HepG2 (cell line): ENCODE measurements around the gene ZBTB2. TPM values are rescaled to one million over a fixed set of nuclear protein-coding genes. Genes with fewer than 3 reads are reported as not detected.

Experiments used
- ELF3 ChIP-seq: IDR thresholded peaks from 2 replicates; pipeline ENCODE4 v1.6.1; 2016; ENCODE audit warnings: missing genetic modification reagents, missing compliant biosample characterization
- ESRRA ChIP-seq: sonication (generic); formaldehyde crosslinking; IDR thresholded peaks from 2 replicates; pipeline ENCODE4 v1.5.1; 2020; ENCODE audit warnings: mild to moderate bottlenecking, low read depth, missing genetic modification reagents
- FOXP4 ChIP-seq: sonication (generic); formaldehyde crosslinking; IDR thresholded peaks from 2 replicates; pipeline ENCODE4 v1.4.0; 2020; ENCODE audit warnings: missing genetic modification reagents
- GABPB1 ChIP-seq: IDR thresholded peaks from 2 replicates; pipeline ENCODE4 v1.6.1; 2016; ENCODE audit warnings: mild to moderate bottlenecking, missing genetic modification reagents, moderate library complexity, missing compliant biosample characterization
- HMGA1 ChIP-seq: sonication (generic); formaldehyde crosslinking; conservative IDR thresholded peaks from 2 replicates; pipeline ENCODE4 v1.4.0; 2020; ENCODE audit warnings: missing genetic modification reagents
- HNF4A ChIP-seq: sonication (generic); formaldehyde crosslinking; IDR thresholded peaks from 2 replicates; pipeline ENCODE4 v1.4.0; 2020; ENCODE audit warnings: missing genetic modification reagents
- HOXA3 ChIP-seq: sonication (generic); formaldehyde crosslinking; IDR thresholded peaks from 2 replicates; pipeline ENCODE4 v1.5.0; 2020; ENCODE audit warnings: missing genetic modification reagents
- KAT2B ChIP-seq: fragments of 150-350 bp; IDR thresholded peaks from 2 replicates; pipeline ENCODE4 v1.6.1; 2014; ENCODE audit warnings: low read depth, low read length, borderline replicate concordance
- KLF11 ChIP-seq: IDR thresholded peaks from 2 replicates; pipeline ENCODE4 v1.6.1; 2016; ENCODE audit warnings: missing compliant biosample characterization
- KLF6 ChIP-seq: IDR thresholded peaks from 2 replicates; pipeline ENCODE4 v1.8.0; 2016; ENCODE audit warnings: missing biosample characterization, missing genetic modification reagents
- NCOA5 ChIP-seq: sonication (generic); formaldehyde crosslinking; IDR thresholded peaks from 2 replicates; pipeline ENCODE4 v1.4.0; 2020; ENCODE audit warnings: missing genetic modification reagents
- PAWR ChIP-seq: sonication (generic); formaldehyde crosslinking; IDR thresholded peaks from 2 replicates; pipeline ENCODE4 v1.4.0; 2020; ENCODE audit warnings: missing genetic modification reagents, mild to moderate bottlenecking, borderline replicate concordance
- RBM22 ChIP-seq: fragments of 200-400 bp; formaldehyde crosslinking; optimal IDR thresholded peaks from 2 replicates; pipeline ENCODE3; 2017; ENCODE audit warnings: mild to moderate bottlenecking, low read length, moderate library complexity
- SCMH1 ChIP-seq: sonication (generic); formaldehyde crosslinking; IDR thresholded peaks from 2 replicates; pipeline ENCODE4 v1.9.0; 2021; ENCODE audit warnings: missing genetic modification reagents, mild to moderate bottlenecking, borderline replicate concordance
- SKI ChIP-seq: fragments of 450-650 bp; IDR thresholded peaks from one replicate; pipeline ENCODE4 v1.6.1; 2018; ENCODE audit warnings: mild to moderate bottlenecking; ENCODE audit not compliant: partially characterized antibody
- SOX6 ChIP-seq, 2 experiments: fragments of 450-650 bp in 1 of 2; sonication (generic) in 1 of 2; formaldehyde crosslinking in 1 of 2; IDR thresholded peaks; 2 replicates each; pipeline versions ENCODE4 v1.4.0 to v1.6.1; 2017 to 2020; ENCODE audit warnings: antibody characterized with exemption in 1 of 2, mild to moderate bottlenecking in 1 of 2, missing genetic modification reagents in 1 of 2
- TCF7 ChIP-seq: sonication (generic); IDR thresholded peaks from 2 replicates; pipeline ENCODE4 v1.6.1; 2016; ENCODE audit warnings: antibody characterized with exemption, low read depth
- TIGD3 ChIP-seq: sonication (generic); formaldehyde crosslinking; IDR thresholded peaks from 2 replicates; pipeline ENCODE4 v1.5.1; 2020; ENCODE audit warnings: mild to moderate bottlenecking, missing genetic modification reagents, borderline replicate concordance
- ZNF326 ChIP-seq: sonication (generic); formaldehyde crosslinking; IDR thresholded peaks from 2 replicates; pipeline ENCODE4 v1.4.0; 2020; ENCODE audit warnings: missing genetic modification reagents, borderline replicate concordance
- ZNF451 ChIP-seq: sonication (generic); formaldehyde crosslinking; IDR thresholded peaks from 2 replicates; pipeline ENCODE4 v1.5.0; 2020; ENCODE audit warnings: mild to moderate bottlenecking, missing genetic modification reagents
- ZNF530 ChIP-seq: sonication (generic); formaldehyde crosslinking; IDR thresholded peaks from 2 replicates; pipeline ENCODE4 v1.5.0; 2020; ENCODE audit warnings: low read depth, mild to moderate bottlenecking, missing genetic modification reagents
- ZNF775 ChIP-seq: sonication (generic); formaldehyde crosslinking; IDR thresholded peaks from 2 replicates; pipeline ENCODE4 v1.4.0; 2020; ENCODE audit warnings: missing genetic modification reagents, mild to moderate bottlenecking, moderate library complexity, borderline replicate concordance
- polyA plus RNA-seq, 8 experiments: library from polyadenylated mRNA; depleted of rRNA in 3 of 8; stranded (reverse) in 7 of 8; unstranded in 1 of 8; fragments of >200 nt; fragmentation: Illumina TruSeq in 4 of 8; extraction: Trizol in 4 of 8; gene quantifications; 2 replicates each; pipeline versions ENCODE4 v1.2.1 to v1.2.3, GENCODE V29; 2011 to 2016; ENCODE audit warnings: low read depth in 4 of 8, missing spikeins in 1 of 8, mixed read lengths in 1 of 8; ENCODE audit not compliant: insufficient read depth in 1 of 8
- total RNA-seq, 5 experiments: library from RNA; depleted of rRNA; stranded (reverse); fragments of >200 nt; fragmentation: Illumina TruSeq; extraction: Trizol; gene quantifications; 2 replicates each; pipeline ENCODE4 v1.2.3, GENCODE V29; 2016; ENCODE audit warnings: low read depth in 1 of 5
- TF ChIP-seq, protein P1 (sequence below): sonication (generic); formaldehyde crosslinking; IDR thresholded peaks from 2 replicates; pipeline ENCODE4 v1.4.0; 2020; ENCODE audit warnings: missing genetic modification reagents
- TF ChIP-seq, protein P2 (sequence below): sonication (generic); IDR thresholded peaks from 2 replicates; pipeline ENCODE4 v1.6.1; 2016; ENCODE audit warnings: low read depth, borderline replicate concordance
- TF ChIP-seq, protein P3 (sequence below): sonication (generic); formaldehyde crosslinking; IDR thresholded peaks from 2 replicates; pipeline ENCODE4 v1.4.0; 2020; ENCODE audit warnings: missing genetic modification reagents

ZBTB2 gene
- total and polyA plus RNA-seq, 2 of the 13 experiments (the other 11 are each of a cell fraction or from before 2014, with no cell fraction given) = 15.4 to 22.8 TPM

- TF ChIP-seq SCMH1 = no peak
- TF ChIP-seq HNF4A (CRISPR knock-in tag) = peak; percentile 79
- TF ChIP-seq SKI = peak; percentile 38
- no peak for TF ChIP-seq ESRRA
- no peak for TF ChIP-seq ZNF326 (CRISPR knock-in tag)
- no peak for TF ChIP-seq NCOA5 (CRISPR knock-in tag)
- no peak for TF ChIP-seq RBM22
- TF ChIP-seq KAT2B = no peak
- no peak for TF ChIP-seq ZNF451 (CRISPR knock-in tag)
- TF ChIP-seq, protein P1, sequence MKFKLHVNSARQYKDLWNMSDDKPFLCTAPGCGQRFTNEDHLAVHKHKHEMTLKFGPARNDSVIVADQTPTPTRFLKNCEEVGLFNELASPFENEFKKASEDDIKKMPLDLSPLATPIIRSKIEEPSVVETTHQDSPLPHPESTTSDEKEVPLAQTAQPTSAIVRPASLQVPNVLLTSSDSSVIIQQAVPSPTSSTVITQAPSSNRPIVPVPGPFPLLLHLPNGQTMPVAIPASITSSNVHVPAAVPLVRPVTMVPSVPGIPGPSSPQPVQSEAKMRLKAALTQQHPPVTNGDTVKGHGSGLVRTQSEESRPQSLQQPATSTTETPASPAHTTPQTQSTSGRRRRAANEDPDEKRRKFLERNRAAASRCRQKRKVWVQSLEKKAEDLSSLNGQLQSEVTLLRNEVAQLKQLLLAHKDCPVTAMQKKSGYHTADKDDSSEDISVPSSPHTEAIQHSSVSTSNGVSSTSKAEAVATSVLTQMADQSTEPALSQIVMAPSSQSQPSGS (CRISPR knock-in tag) = 0 out of 2 replicates have a peak, but pooled peaks have one; percentile 10
- no peak for TF ChIP-seq TIGD3 (CRISPR knock-in tag)
- peak; percentile 32; the same call in 1 of the 2 replicates for TF ChIP-seq FOXP4
- TF ChIP-seq TCF7 = no peak
- TF ChIP-seq HOXA3 (CRISPR knock-in tag) = peak; percentile 47; the same call in 1 of the 2 replicates
- TF ChIP-seq, protein P2, sequence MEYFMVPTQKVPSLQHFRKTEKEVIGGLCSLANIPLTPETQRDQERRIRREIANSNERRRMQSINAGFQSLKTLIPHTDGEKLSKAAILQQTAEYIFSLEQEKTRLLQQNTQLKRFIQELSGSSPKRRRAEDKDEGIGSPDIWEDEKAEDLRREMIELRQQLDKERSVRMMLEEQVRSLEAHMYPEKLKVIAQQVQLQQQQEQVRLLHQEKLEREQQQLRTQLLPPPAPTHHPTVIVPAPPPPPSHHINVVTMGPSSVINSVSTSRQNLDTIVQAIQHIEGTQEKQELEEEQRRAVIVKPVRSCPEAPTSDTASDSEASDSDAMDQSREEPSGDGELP = no peak
- peak; percentile 21; the same call in 1 of the 2 replicates for TF ChIP-seq GABPB1 (CRISPR knock-in tag)
- TF ChIP-seq ZNF530 (CRISPR knock-in tag) = no peak
- TF ChIP-seq HMGA1 = no peak
- no peak for TF ChIP-seq SOX6 (IDR thresholded peaks at IDR 0.05)
- peak; percentile 24; the same call in 1 of the 2 replicates for TF ChIP-seq SOX6 (CRISPR knock-in tag; IDR thresholded peaks at IDR 0.05)
- peak; percentile 80 for TF ChIP-seq ELF3 (CRISPR knock-in tag)
- TF ChIP-seq KLF11 (CRISPR knock-in tag) = no peak
- TF ChIP-seq, protein P3, sequence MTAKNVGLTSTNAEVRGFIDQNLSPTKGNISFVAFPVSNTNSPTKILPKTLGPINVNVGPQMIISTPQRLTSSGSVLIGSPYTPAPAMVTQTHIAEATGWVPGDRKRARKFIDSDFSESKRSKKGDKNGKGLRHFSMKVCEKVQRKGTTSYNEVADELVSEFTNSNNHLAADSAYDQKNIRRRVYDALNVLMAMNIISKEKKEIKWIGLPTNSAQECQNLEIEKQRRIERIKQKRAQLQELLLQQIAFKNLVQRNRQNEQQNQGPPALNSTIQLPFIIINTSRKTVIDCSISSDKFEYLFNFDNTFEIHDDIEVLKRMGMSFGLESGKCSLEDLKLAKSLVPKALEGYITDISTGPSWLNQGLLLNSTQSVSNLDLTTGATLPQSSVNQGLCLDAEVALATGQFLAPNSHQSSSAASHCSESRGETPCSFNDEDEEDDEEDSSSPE (CRISPR knock-in tag) = no peak
- no peak for TF ChIP-seq KLF6 (CRISPR knock-in tag)
- TF ChIP-seq PAWR (CRISPR knock-in tag) = no peak
- TF ChIP-seq ZNF775 (CRISPR knock-in tag) = no peak
Measured at GRCh38 chr6:151374036-151374683, 17.2 kb downstream of the ZBTB2 start (continued).
